GM18526 (cell line): ENCODE results near the gene COL13A1.

Source experiments
- POLR2A ChIP-seq: IDR thresholded peaks from 3 replicates; pipeline ENCODE4 v1.6.1; 2011; ENCODE audit not compliant: insufficient read length; ENCODE audit errors: extremely low read depth

The COL13A1 gene

DNA sequence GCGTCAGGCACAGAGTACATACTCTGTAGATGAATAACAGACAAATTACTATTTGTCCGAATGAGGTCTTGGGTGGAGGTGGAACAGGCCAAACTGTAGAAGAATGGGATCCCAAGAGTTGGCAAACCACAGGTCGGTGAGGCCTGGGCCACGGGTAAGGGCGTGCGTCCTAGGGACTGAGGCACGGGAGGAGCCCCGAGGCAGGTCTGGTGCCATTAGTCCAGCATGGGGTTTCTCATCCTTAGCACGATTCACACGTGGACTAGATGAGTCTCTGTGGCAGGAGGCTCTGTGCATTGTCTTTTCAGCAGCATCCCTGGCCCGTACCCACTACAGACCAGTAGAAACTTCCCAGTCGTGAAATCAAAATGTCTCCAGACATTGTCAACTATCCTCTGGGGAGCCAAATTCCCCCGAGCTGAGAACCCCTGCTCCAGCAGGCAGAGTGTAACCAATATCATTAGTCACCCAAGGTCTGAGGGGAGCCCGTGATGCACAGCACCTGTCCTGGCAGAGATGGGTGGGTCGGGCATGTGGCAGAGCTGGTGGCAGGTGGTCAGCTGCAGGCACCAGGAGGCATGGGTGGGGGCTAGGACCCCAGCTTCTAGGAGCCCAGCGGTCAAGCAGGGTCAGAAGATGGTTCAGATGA lies 61.3 kb downstream of the COL13A1 start:
- no peak for TF ChIP-seq POLR2A

DNA sequence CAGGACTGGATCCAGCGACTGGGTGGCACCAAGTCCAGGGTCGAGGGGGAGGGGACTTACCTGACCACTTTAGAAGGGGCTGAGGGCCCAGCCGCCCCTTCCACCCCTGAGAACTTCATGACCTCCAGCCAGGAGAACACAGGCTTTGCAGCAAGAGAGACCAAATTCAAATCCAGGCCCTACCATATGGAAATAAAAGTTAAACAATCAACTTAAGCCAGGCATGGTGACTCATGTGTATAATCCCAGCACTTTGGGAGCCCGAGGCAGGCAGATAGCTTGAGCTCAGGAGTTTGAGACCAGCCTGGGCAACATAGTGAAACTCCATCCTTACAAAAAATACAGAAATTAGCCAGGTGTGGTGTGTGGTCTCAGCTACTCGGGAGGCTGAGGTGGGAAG lies 61.9 kb downstream of the COL13A1 start:
- TF ChIP-seq POLR2A = no peak

DNA sequence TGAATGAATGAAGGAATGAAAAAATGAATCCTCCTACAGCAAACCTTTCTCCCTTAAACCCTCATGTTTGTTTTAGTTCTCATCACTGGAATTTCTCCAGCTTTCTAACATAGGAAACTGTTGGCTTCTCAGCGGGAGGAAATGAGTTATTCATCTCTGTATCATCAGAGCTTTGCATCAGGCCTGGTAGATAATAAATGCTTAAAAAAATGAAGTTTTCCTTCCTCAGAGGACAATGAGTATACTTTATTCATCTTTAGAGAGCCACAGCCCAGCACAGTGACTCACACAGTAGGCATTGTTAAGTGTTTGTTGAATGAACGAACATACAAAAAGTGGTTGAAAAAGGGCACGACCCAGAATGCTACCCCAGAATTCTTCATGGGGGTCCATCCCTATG lies 62.6 kb downstream of the COL13A1 start:
- no peak for TF ChIP-seq POLR2A

DNA sequence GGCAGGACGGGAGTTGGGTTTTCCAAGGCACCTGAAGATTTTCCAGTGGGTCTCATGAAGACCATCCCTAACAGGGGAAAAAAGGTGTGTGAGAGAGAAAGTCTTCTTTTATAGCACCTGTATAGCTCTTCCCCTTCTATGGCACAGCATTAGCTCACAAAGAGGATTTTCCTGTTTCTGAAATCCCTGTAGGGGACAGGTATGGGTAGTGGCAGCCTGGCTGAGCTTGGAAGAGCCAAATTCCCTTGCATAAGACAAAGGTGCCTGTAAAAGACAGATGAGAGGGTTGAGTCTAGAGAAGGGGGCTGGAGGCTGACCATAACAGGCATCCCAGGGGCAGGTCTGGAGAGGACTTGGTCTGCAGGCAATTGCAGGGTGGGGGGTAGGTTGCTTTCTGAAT lies 63.7 kb downstream of the COL13A1 start:
- no peak for TF ChIP-seq POLR2A

DNA sequence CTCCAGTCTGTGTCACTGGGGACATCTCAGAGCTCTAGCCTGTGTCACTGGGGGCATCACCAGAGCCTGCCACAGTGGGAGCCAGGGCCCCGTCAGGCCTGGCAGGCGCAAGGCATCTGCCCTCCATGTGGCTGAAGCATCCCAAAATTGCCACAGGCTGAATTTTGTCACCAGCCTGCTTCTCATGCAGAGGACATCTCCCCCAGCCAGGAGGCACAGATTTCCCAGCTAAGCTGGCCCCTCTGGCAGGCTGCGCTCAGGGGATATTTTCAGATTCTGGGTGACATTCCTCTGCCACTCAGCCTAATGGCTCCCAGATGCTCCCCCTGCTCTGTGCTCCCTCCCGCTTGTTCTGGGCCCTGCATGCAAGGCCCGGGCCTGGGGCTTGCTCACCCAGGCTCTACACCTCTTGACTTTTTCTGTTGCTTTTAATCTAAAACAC lies 64.6 kb downstream of the COL13A1 start:
- no peak for TF ChIP-seq POLR2A

DNA sequence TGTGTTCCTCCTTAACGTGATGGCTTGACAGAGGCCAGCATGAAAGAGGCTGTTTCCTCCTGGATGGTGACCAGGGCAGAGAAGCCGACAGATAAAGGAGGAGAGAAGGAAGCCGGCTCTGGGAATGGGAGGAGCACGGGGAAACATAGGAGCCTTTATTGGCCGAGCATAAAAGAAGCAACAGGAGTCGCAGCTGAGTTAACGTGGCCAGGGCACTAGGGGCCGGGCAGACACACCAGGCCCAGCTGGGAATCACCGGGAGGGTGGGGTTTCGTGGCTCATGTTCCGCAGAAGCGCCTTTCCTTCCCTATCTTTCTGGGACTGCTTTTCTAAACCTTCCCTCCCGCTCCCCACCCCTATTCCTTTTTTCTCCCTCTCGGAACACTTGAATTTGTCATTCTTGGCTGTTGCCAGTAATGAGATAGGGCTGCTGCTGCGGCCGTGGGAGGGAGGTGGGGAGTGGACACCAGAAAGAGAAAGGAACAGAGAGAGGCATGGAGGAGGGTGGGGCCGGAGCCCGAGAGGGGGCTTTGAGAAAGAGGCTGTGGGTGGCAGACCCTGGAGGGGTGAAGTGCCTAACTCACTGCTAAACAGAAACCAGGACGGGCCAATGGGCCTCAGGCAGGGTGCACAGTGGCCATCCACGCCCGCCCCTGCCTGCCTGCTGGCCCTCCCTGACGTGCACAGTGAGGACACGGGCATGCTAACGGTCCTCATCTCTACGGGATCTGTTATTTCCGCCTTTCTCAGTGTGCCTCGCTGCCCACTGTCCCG lies 65.2 kb downstream of the COL13A1 start:
- no peak for TF ChIP-seq POLR2A

DNA sequence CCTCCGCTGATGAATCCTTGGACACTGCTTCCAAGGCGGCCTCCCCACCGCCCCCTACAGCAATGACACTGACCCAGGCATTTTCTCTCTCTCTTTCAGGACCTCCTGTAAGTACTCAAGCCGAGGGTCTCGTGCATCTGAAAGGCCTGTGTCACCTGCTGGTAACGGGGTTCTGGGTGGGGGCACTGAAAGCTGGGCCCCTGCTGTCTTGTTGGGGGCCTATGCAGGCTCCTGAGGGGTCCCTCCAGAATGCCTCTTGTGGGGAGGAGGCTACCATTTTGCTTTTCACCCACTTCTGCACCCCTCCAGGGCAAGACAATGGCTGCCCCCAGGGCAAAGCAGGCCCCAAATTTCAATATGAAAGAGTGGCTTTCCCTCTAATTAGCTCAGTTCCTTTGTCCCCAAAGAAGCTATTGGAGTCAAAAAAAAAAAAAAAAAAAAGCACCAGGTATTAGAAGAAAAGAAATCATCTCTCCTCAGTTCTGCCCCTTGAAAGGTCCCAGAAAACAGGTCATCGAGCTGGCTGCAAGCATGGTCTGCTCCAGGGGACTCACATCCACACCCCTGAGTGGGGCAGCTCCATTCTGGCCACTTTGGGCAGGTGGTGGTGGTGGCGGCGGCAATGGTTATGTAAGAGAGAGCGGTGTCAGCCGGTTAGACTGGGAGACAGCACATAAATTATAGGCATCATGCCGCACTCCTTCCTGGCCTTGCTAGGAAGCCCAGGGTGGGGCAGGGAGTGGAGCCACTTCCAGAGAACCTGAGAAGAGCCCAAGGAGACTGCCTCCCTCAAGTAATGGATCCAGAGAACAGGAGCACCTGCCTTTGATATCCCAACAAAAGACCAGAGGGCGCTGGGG lies 66.2 kb downstream of the COL13A1 start:
- TF ChIP-seq POLR2A = no peak

DNA sequence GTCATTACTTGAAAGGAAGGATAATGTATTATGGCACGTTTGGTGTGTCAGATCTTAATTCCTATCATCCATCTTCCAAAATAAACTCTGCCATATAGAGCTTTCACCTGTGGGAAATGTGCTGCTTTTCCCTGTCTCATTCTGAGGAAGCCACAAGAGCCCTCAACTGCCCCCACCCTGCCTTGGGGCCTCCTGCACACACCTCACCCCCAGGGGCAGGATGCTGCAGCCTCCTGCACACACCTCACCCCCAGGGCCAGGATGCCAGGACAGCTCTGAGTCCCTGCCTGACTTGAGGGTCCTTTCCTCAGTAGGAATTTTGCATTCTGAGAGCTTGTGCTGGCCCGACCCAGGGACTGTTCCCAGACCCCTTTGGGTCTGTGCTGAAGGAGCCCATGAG lies 67.1 kb downstream of the COL13A1 start:
- TF ChIP-seq POLR2A = no peak

DNA sequence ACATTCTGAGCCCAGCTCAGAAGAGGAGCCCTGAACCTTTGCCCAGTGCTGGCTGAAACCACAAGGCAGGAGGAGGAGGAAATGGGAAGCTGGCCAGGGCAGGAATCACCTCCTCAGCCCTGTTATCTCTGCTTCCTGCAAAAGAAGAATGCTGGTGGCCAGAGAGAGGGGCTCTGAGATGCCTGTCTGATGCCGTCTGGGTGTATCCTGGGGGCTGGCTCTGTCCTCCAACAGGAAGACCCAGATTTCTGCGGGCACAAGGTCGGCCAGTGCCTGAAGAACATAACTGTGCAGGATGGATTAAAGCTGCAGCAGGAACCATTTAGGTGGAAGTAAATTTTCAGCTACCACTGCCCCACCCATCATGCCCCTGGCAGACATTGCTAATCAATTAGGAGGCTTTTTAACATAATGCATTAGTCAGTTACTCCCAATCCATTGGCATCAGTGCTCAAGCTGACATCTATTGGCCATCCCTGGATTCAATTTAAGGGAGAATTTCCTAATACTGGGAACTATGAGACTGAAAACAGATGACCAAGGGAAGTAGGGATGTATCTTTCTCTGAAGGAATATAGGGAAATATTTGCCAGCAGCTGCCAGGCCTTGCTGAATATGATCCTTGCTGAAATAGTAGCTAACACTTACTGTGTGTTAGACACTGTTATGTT lies 67.7 kb downstream of the COL13A1 start:
- TF ChIP-seq POLR2A = no peak

DNA sequence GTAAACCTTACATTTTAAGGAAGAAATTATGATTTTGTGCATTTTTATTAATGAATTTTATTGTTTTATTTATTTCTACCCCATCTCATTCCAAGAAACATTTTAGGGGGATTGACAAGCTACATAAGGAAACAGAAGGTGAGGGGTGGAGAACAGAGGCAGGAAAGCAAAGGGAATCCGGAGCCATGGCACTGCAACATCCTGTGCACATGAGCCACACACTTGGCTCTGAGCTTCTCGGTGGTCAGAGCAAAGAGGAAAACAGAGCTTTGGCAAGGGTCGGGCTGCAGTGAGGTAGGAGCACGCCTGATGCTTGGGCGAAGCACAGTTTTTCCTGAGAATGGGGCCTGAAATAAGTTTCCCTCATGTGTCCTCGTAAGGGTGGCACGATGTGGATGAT lies 68.9 kb downstream of the COL13A1 start:
- TF ChIP-seq POLR2A = no peak

DNA sequence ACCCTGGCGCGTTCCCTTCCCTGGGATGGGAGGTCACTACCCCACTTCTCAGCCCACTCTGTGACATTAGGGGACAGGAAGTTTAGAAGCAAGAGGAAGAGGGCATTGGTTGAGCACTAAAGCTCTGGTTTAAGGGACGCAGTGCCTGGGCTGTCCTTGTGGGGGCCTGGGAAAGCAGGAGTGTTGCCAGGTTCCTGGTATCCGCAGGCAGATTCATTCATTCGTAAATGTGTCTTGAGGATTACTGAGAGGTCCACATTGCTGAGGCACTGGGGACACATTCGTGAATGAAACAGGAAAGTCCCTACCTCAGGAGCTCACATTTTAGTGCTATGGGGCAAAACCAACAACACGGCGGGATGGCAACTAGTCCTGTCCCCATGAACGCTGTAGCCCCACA lies 69.4 kb downstream of the COL13A1 start:
- no peak for TF ChIP-seq POLR2A

DNA sequence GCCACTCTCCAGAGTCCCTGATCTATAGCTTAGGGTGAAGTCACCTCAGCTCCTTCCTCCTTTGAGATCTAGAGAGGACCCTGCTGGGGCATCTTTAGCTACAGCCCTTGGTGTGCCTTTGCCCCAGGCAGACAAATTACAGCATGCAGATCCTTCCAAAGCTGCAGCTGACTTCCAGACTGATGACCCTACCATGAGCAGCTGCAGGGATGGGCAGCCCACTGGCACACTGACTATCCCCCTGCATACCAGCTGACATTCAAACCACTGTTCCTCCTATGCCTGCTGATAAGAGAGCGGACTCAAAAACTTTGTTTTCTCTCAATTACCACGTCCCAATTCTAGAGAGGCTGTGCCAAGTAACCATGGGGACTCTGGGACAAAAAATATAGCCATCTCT lies 70.6 kb downstream of the COL13A1 start:
- no peak for TF ChIP-seq POLR2A

DNA sequence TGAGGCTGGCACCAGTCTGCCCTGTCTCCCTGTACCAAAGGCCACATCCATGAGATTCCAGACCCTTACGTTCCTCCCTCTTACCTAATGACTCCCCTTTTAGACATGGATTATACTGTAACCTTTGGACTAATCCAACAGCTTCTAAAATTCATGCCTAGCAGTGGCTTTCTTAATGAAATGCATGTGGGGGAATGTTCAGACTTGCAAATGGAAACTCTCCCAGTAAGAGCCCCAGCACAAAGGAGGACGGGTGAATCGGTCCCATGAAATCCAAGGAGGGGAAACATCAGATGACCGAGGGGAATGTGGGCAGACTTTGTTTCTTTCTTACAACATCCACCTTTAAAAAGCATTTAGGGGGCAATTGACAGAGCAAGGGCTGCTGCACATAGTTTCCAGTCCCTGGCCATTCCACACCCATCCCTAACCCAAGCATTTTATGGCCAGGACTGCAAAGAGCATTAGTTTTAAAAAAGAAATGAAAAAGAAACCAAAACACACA lies 71.5 kb downstream of the COL13A1 start:
- TF ChIP-seq POLR2A = no peak

DNA sequence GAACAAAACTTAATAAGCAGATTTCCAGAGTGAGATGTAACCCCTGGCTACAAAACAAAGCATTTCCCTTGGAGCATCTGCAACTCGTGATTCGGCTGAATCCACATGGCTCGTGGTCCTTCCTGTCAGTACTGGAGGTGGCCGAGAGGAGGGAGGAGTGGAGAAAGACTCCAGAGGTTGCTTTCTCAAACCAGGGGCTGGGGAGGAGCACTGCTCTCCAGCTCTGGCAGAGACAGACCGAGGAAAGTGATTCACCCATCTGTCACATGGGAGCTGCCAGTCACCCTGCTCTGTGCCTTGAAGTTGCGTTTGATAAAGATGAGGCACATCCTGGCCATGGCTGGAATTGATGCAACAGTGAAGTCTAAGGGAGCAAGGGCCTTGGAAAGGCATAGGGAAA lies 72.7 kb downstream of the COL13A1 start:
- no peak for TF ChIP-seq POLR2A

DNA sequence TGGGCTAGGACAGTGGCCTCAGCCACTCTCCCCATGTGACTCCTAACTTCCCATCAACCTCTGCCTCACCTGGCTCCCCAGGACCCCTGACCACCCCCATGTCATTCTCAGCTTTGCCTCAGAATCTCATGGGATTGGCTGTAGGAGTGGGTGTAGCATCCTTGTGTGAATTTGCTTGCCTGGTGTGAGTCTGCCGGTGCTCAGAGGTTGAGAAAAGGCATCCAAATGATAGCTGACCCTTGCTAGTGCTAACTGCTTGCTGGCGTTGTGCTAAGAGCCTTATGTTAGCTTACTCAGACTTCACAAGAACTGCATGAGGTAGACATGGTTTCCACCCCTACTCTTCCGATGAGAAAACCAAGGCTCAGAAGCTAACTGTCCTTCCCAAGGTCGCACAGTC lies 74.2 kb downstream of the COL13A1 start:
- TF ChIP-seq POLR2A = no peak
